GM12873 (cell line): ENCODE results near the gene LRP1.

Experiments used
- TF ChIP-seq, protein P1 (sequence below): IDR thresholded peaks from 2 replicates; pipeline ENCODE4 v1.5.1; 2012; ENCODE audit warnings: low read depth, mild to moderate bottlenecking, moderate library complexity, low read length, control low read depth; ENCODE audit not compliant: insufficient read depth; ENCODE audit errors: missing control alignments

LRP1 gene

DNA sequence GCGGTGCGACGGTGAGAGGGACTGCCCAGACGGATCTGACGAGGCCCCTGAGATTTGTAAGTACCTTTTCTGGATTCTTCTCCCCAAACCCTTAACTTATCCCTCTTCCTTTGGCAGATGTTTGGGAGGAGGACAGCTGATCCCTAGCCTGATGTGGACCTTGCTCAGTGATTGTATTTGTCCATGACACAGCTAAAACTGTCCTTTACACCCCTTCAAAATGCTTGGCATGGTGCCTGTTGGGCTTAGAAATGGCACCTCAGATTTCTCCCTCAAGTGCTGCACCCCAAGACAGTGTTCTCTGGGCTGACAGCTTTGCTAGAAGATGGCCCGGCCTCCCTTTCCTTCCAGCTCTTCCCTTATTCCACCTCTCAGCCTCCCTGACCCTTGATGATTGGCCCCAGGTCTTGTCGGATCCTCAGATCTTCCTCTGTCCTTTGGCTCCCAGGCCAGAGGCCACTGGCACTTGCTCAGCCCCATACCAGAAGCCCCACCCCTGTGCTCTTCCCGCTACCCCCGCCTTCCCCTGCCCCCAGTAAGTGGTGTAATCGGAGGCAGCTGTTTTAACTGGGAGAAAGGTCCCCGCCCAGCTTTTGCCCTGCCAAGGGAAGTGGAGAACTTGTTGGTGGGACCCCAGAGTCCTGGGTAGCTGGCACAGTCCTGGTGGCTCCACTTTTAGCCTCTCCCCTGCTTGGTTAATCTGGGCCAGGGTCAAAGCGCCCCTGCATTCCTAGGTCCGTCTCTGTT, 10.4 kb downstream of the LRP1 start:
- TF ChIP-seq, protein P1, sequence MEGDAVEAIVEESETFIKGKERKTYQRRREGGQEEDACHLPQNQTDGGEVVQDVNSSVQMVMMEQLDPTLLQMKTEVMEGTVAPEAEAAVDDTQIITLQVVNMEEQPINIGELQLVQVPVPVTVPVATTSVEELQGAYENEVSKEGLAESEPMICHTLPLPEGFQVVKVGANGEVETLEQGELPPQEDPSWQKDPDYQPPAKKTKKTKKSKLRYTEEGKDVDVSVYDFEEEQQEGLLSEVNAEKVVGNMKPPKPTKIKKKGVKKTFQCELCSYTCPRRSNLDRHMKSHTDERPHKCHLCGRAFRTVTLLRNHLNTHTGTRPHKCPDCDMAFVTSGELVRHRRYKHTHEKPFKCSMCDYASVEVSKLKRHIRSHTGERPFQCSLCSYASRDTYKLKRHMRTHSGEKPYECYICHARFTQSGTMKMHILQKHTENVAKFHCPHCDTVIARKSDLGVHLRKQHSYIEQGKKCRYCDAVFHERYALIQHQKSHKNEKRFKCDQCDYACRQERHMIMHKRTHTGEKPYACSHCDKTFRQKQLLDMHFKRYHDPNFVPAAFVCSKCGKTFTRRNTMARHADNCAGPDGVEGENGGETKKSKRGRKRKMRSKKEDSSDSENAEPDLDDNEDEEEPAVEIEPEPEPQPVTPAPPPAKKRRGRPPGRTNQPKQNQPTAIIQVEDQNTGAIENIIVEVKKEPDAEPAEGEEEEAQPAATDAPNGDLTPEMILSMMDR, result no peak

GRCh38 chr12:57139796-57140649, 11.7 kb downstream of the LRP1 start:
- TF ChIP-seq, protein P1, result no peak

DNA sequence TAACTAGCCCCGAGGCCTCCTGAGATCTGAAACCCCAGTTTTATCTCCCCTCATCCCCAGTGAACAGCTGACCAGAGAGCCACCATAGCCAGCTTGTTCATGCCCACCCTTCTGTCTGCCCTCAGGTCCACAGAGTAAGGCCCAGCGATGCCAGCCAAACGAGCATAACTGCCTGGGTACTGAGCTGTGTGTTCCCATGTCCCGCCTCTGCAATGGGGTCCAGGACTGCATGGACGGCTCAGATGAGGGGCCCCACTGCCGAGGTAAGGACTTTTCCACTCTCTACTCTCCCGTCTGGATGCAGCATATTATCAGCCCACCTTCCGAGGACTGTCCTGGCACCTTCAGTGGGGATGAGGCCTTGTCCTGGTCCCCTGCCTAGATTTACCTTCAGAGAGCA, 13.0 kb downstream of the LRP1 start:
- TF ChIP-seq, protein P1, result no peak

- TF ChIP-seq, protein P1, result no peak
Measured at GRCh38 chr12:57142121-57142520, 13.8 kb downstream of the LRP1 start.

DNA sequence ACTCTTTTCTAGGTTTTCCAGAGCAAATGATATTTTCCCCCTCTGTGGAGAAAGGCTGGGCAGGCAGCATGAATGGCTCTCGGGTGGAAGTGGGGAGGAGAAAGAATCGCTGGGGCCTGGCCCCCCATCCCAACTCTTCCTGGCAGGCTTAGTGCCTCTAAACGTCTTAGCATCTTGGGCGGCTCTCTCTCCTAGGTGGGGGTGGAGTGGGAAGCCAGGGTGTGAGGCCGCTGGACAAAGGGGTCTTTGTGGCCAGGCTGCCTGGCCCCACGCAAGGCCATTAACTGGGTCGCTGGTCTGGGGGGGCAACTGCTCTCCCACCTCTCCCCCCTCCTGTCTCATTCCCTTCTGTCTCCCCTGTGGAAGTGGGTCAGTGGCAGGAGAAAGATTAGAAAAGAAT, 14.4 kb downstream of the LRP1 start:
- TF ChIP-seq, protein P1, result no peak

- TF ChIP-seq, protein P1, result no peak
Measured at GRCh38 chr12:57143454-57143853, 15.2 kb downstream of the LRP1 start.

DNA sequence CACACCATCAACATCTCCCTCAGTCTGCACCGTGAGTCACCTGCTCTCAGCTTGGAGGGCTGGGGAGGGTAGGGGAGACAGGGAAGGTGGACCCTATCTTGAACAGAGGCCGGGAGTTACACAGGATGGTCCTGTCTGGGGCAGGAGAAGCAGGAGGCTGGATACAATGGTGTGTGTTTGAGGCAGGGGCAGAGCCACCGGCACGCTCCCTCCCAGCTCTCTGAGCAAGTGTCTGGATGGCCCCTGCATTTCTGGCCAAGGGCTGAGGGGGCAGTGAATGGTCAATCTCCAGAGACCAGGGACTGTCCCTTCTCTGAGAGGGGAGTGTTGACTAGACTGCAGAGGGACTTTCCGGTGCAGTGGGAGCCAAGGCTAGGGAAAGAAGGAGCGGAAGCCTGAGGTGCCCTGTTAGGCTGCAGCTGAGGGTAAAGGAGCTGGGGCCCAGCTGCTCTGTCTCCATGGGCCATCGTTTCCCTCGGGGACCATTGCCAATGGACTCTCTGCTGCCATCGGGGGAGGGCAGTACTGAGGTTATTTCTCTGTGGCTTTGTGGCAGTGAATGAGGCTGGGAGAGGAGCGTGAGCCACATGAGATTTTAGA, 17.3 kb downstream of the LRP1 start:
- TF ChIP-seq, protein P1, result no peak
